SK-N-SH (cell line): ENCODE measurements around the gene LARP1B. TPM values are rescaled to one million over a fixed set of nuclear protein-coding genes. Genes with fewer than 3 reads are reported as not detected.

Source experiments
- CTCF ChIA-PET: fragments of 300-600, 350-600 bp; formaldehyde crosslinking; extraction: SDS; loops from one replicate; lab custom pipeline; 2021; lab: Yijun Ruan, JAX
- POLR2A ChIA-PET: fragments of 350-600 bp; sonication (Branson Sonifier 250); formaldehyde crosslinking; extraction: SDS; loops from one replicate; lab custom pipeline; 2020; ENCODE audit warnings: antibody characterized with exemption, inconsistent platforms; lab: Yijun Ruan, JAX
- DNase-seq: peaks from one replicate; pipeline ENCODE4 v3.0.0; 2012
- H2AFZ ChIP-seq: fragments of 200-600 bp; sonication (generic); 2 replicates; pipeline ENCODE4 v1.8.1; 2016; ENCODE audit warnings: antibody characterized with exemption, mild to moderate bottlenecking, low read depth
- H3F3A ChIP-seq: fragments of 200-600 bp; sonication (generic); replicated peaks from 2 replicates; pipeline ENCODE3; 2016; ENCODE audit warnings: antibody characterized with exemption, mild to moderate bottlenecking; ENCODE audit not compliant: insufficient read depth
- H3K27ac ChIP-seq, 2 experiments: fragments of 200-500 bp in 1 of 2; fragments of 200-600 bp in 1 of 2; sonication (Bioruptor generic) in 1 of 2; sonication (generic), shearing (Covaris generic) in 1 of 2; 2 replicates each; pipeline versions ENCODE4 v1.5.1 to v1.6.1; 2014 to 2016; ENCODE audit warnings: low read depth in 2 of 2, inconsistent platforms in 1 of 2, low read length in 1 of 2, mild to moderate bottlenecking in 1 of 2, mixed read lengths in 1 of 2
- H3K27me3 ChIP-seq: fragments of 200-600 bp; sonication (generic), shearing (Covaris generic); 2 replicates; pipeline ENCODE4 v1.6.1; 2016; ENCODE audit warnings: mixed run types; ENCODE audit not compliant: insufficient read depth
- H3K36me3 ChIP-seq, 2 experiments: fragments of 200-500 bp in 1 of 2; fragments of 200-600 bp in 1 of 2; sonication (Bioruptor generic) in 1 of 2; sonication (generic) in 1 of 2; replicated peaks in 1 of 2; 2 replicates each; pipeline versions ENCODE3 to v1.5.1; 2014 to 2016; ENCODE audit warnings: low read length in 1 of 2, mild to moderate bottlenecking in 1 of 2; ENCODE audit not compliant: insufficient read depth in 2 of 2, control insufficient read depth in 1 of 2
- H3K4me1 ChIP-seq, 2 experiments: fragments of 200-500 bp in 1 of 2; fragments of 200-600 bp in 1 of 2; sonication (Bioruptor generic) in 1 of 2; sonication (generic), shearing (Covaris generic) in 1 of 2; 2 replicates each; pipeline versions ENCODE4 v1.5.1 to v1.6.1; 2014 to 2016; ENCODE audit warnings: low read depth in 1 of 2, low read length in 1 of 2, mixed run types in 1 of 2; ENCODE audit not compliant: insufficient read depth in 2 of 2, control insufficient read depth in 1 of 2
- H3K4me2 ChIP-seq: fragments of 200-600 bp; sonication (generic), shearing (Covaris generic); 2 replicates; pipeline ENCODE4 v1.6.1; 2017; ENCODE audit warnings: mixed run types
- H3K4me3 ChIP-seq, 2 experiments: fragments of 200-500 bp in 1 of 2; fragments of 200-600 bp in 1 of 2; sonication (Bioruptor generic) in 1 of 2; sonication (generic), shearing (Covaris generic) in 1 of 2; 2 replicates each; pipeline versions ENCODE4 v1.5.1 to v1.8.1; 2014 to 2016; ENCODE audit warnings: low read depth in 2 of 2, inconsistent platforms in 1 of 2, low read length in 1 of 2, mild to moderate bottlenecking in 1 of 2, mixed read lengths in 1 of 2, moderate library complexity in 1 of 2
- H3K79me2 ChIP-seq: fragments of 200-600 bp; sonication (generic); 2 replicates; pipeline ENCODE4 v1.8.1; 2017; ENCODE audit warnings: mild to moderate bottlenecking; ENCODE audit not compliant: insufficient read depth
- H3K9ac ChIP-seq: fragments of 200-600 bp; sonication (generic); 2 replicates; pipeline ENCODE4 v1.6.1; 2017; ENCODE audit warnings: mixed run types
- H3K9me2 ChIP-seq: fragments of 200-600 bp; sonication (generic); 2 replicates; pipeline ENCODE4 v1.6.1; 2017; ENCODE audit warnings: mixed run types
- H3K9me3 ChIP-seq: fragments of 200-600 bp; sonication (generic); 2 replicates; pipeline ENCODE4 v1.6.1; 2017; ENCODE audit warnings: mixed run types, mild to moderate bottlenecking, moderate library complexity
- H4K20me1 ChIP-seq: fragments of 200-600 bp; sonication (generic); 2 replicates; pipeline ENCODE4 v1.6.1; 2017; ENCODE audit warnings: mild to moderate bottlenecking, mixed run types; ENCODE audit not compliant: insufficient read depth
- CTCF ChIP-seq: fragments of 200-600 bp; sonication (generic); IDR thresholded peaks from 2 replicates; pipeline ENCODE4 v1.6.1; 2017; ENCODE audit warnings: antibody characterized with exemption, mild to moderate bottlenecking, moderate library complexity
- EZH2phosphoT487 ChIP-seq: fragments of 200-600 bp; sonication (generic); IDR thresholded peaks from 2 replicates; pipeline ENCODE4 v1.6.1; 2017; ENCODE audit warnings: low read depth, mixed run types, mild to moderate bottlenecking, antibody characterized with exemption, moderate library complexity, borderline replicate concordance
- FOSL2 ChIP-seq: IDR thresholded peaks from 2 replicates; pipeline ENCODE4 v1.4.0; 2012; ENCODE audit warnings: low read depth, mild to moderate bottlenecking, moderate library complexity, borderline replicate concordance
- GABPA ChIP-seq: IDR thresholded peaks from 2 replicates; pipeline ENCODE4 v1.4.0; 2012; ENCODE audit warnings: low read depth, mild to moderate bottlenecking
- IRF3 ChIP-seq: fragments of 150-350 bp; IDR thresholded peaks from 2 replicates; pipeline ENCODE4 v1.6.1; 2016; ENCODE audit warnings: mild to moderate bottlenecking, low read depth, low read length
- JUND ChIP-seq: IDR thresholded peaks from 2 replicates; pipeline ENCODE4 v1.4.0; 2012
- MAX ChIP-seq: IDR thresholded peaks from 2 replicates; pipeline ENCODE4 v1.4.0; 2012; ENCODE audit warnings: low read depth
- MXI1 ChIP-seq: IDR thresholded peaks from 2 replicates; pipeline ENCODE4 v1.6.1; 2012; ENCODE audit warnings: mild to moderate bottlenecking, low read depth, low read length, improper control_type of control experiment
- POLR2AphosphoS5 ChIP-seq: IDR thresholded peaks from 2 replicates; pipeline ENCODE4 v1.6.1; 2012; ENCODE audit warnings: low read depth, low read length
- RCOR1 ChIP-seq: fragments of 150-350 bp; IDR thresholded peaks from 2 replicates; pipeline ENCODE4 v1.6.1; 2017; ENCODE audit warnings: antibody characterized with exemption, low read length
- SIN3A ChIP-seq: IDR thresholded peaks from 2 replicates; pipeline ENCODE4 v1.6.1; 2012; ENCODE audit warnings: low read depth, mild to moderate bottlenecking, low read length, moderate library complexity, borderline replicate concordance
- SMC3 ChIP-seq: IDR thresholded peaks from 2 replicates; pipeline ENCODE4 v1.6.1; 2012; ENCODE audit warnings: low read depth, low read length, improper control_type of control experiment
- TAF1 ChIP-seq: IDR thresholded peaks from 2 replicates; pipeline ENCODE4 v1.6.1; 2012; ENCODE audit warnings: low read depth, mild to moderate bottlenecking, low read length, moderate library complexity, borderline replicate concordance
- TCF12 ChIP-seq: IDR thresholded peaks from 2 replicates; pipeline ENCODE4 v1.4.0; 2012
- TEAD4 ChIP-seq: IDR thresholded peaks from 2 replicates; pipeline ENCODE4 v1.4.0; 2012; ENCODE audit warnings: mild to moderate bottlenecking, borderline replicate concordance; ENCODE audit not compliant: insufficient read depth
- USF2 ChIP-seq: fragments of 150-350 bp; IDR thresholded peaks from 2 replicates; pipeline ENCODE4 v1.6.1; 2017; ENCODE audit warnings: antibody characterized with exemption, low read length, low read depth, borderline replicate concordance
- YY1 ChIP-seq: IDR thresholded peaks from 2 replicates; pipeline ENCODE4 v1.4.0; 2012; ENCODE audit warnings: low read depth, mild to moderate bottlenecking
- ZBTB33 ChIP-seq: IDR thresholded peaks from 2 replicates; pipeline ENCODE4 v1.4.0; 2012; ENCODE audit warnings: low read depth, borderline replicate concordance
- WGBS: methylation state at CpG from one replicate; pipeline ENCODE4 v1.1.6; 2017; ENCODE audit warnings: low lambda C conversion rate; 5-methylcytosine and 5-hydroxymethylcytosine counted together
- polyA plus RNA-seq, 3 experiments: library from polyadenylated mRNA; depleted of rRNA; stranded (reverse); fragments of >200 nt; gene quantifications; 2 replicates each; pipeline ENCODE4 v1.2.3, GENCODE V29; 2012

The LARP1B gene
- polyA plus RNA-seq, 1 of the 3 experiments (the other 2 are of a cell fraction): 4.8 TPM

GRCh38 chr4:128056396-128056795 is 4.7 kb upstream of the LARP1B start:
- DNase-seq: no peak
- no peak overlapping the region for H3K27ac ChIP-seq
- no peaks in the 10 kb centered on the region; a peak in 1 of 4 replicates for H3K4me1 ChIP-seq
- H3K9ac ChIP-seq: no peak overlapping the region
- H3K36me3 ChIP-seq: no peaks in the 10 kb centered on the region
- H3K4me3 ChIP-seq: no peak overlapping the region
- H3K27me3 ChIP-seq: no peaks in the 10 kb centered on the region
- H3K9me3 ChIP-seq: no peaks in the 10 kb centered on the region
- H3F3A ChIP-seq: peaks cover 5% of the 10 kb centered on the region
- H3K79me2 ChIP-seq: no peaks in the 10 kb centered on the region
- H4K20me1 ChIP-seq: no peaks in the 10 kb centered on the region
- TF ChIP-seq JUND: no peak
- no peak for TF ChIP-seq MXI1
- TF ChIP-seq TCF12: no peak
- TF ChIP-seq ZBTB33: no peak
- TF ChIP-seq IRF3: no peak
- no peak for TF ChIP-seq EZH2phosphoT487
- no peaks in the 10 kb centered on the region for H3K9me2 ChIP-seq
- no peak overlapping the region for H3K4me2 ChIP-seq
- ChIA-PET CTCF (no interaction called here), POLR2A (no interaction called here)
- H2AFZ ChIP-seq: no peak overlapping the region

GRCh38 chr4:128060121-128060698 is 902 bp upstream of the LARP1B start:
- Histone ChIP-seq H3K4me2 (peak overlapping the region; percentile 91), H3K27ac (peak overlapping the region; percentile 89 to 94), H3F3A (peaks cover 5% of the 10 kb centered on the region), H3K4me1 (no peaks in the 10 kb centered on the region; a peak in 1 of 4 replicates), H3K9ac (peak overlapping the region; percentile 98), H3K36me3 (no peaks in the 10 kb centered on the region), H3K79me2 (peaks cover 34% of the 10 kb centered on the region), H3K9me2 (no peaks in the 10 kb centered on the region), H3K27me3 (no peaks in the 10 kb centered on the region), H3K9me3 (no peaks in the 10 kb centered on the region), H4K20me1 (peaks cover 11% of the 10 kb centered on the region; the same call in 1 of the 2 replicates), H2AFZ (peak overlapping the region; percentile 98), H3K4me3 (peak overlapping the region; percentile 70 to 94)
- peak; percentile 14 for DNase-seq
- POLR2A ChIA-PET: interaction anchor here (0.5 to 1.9 kb wide), 7 partner anchors 9 to 1050 kb away, joined by 3 to 26 read pairs (median 5); partner anchors contain the start of genes ABHD18, MFSD8 and PLK4
- CTCF ChIA-PET: interaction anchor here (2.1 kb wide), 1 partner anchor 9 kb away, joined by 9 read pairs; no protein-coding TSS in a partner anchor
- 40% methylated on average over 21 of the region's 21 CpGs for WGBS
- TF ChIP-seq TEAD4 (no peak), IRF3 (no peak), YY1 (no peak), CTCF (no peak), RCOR1 (no peak), MAX (no peak), TAF1 (no peak), TCF12 (no peak), POLR2AphosphoS5 (no peak), GABPA (no peak), USF2 (no peak), EZH2phosphoT487 (no peak), SMC3 (no peak), SIN3A (no peak), MXI1 (no peak), FOSL2 (no peak)
